AG04450 (cell line): ENCODE measurements around the gene MAD1L1. TPM values are rescaled to one million over a fixed set of nuclear protein-coding genes. Genes with fewer than 3 reads are reported as not detected.
"Not testable (repeated sequence)": the region's sequence is repeated elsewhere in the genome, so short reads cannot be mapped to it uniquely, and the experiment has no call there.

Experiments used
- CTCF ChIA-PET: fragments of 300-600, 350-600 bp; formaldehyde crosslinking; extraction: SDS; loops from one replicate; lab custom pipeline; 2022; ENCODE audit warnings: antibody characterized with exemption, inconsistent platforms; lab: Charles Lee
- POLR2A ChIA-PET: fragments of 350-600 bp; formaldehyde crosslinking; extraction: SDS; loops from one replicate; lab custom pipeline; 2021; ENCODE audit warnings: antibody characterized with exemption, inconsistent platforms; lab: Yijun Ruan, JAX
- DNase-seq: peaks from one replicate; pipeline ENCODE4 v3.0.0-alpha.2; 2011; ENCODE audit warnings: low read depth, low spot score
- H3K27ac ChIP-seq: one replicate; pipeline ENCODE4 v1.5.1; 2012; ENCODE audit warnings: low read depth, low read length, control low read depth
- H3K27me3 ChIP-seq: one replicate; pipeline ENCODE4 v1.6.0; 2012; ENCODE audit warnings: low read length; ENCODE audit not compliant: control insufficient read depth, insufficient read depth
- H3K4me3 ChIP-seq: 2 replicates; pipeline ENCODE4 v1.5.1; 2011; ENCODE audit warnings: mild to moderate bottlenecking, low read depth, low read length, control low read depth
- H3K9me3 ChIP-seq: 2 replicates; pipeline ENCODE4 v1.5.1; 2012; ENCODE audit warnings: low read length; ENCODE audit not compliant: control insufficient read depth, insufficient read depth
- polyA plus RNA-seq: library from polyadenylated mRNA; depleted of rRNA; stranded (reverse); fragments of >200 nt; gene quantifications from 2 replicates; pipeline ENCODE4 v1.2.3, GENCODE V29; 2011
- TF ChIP-seq, protein P1 (sequence below): IDR thresholded peaks from 2 replicates; pipeline ENCODE4 v1.5.1; 2011; ENCODE audit warnings: low read depth, low read length, control low read depth, inconsistent platforms

The MAD1L1 gene
- polyA plus RNA-seq, 1 experiment = 11.9 TPM

DNA sequence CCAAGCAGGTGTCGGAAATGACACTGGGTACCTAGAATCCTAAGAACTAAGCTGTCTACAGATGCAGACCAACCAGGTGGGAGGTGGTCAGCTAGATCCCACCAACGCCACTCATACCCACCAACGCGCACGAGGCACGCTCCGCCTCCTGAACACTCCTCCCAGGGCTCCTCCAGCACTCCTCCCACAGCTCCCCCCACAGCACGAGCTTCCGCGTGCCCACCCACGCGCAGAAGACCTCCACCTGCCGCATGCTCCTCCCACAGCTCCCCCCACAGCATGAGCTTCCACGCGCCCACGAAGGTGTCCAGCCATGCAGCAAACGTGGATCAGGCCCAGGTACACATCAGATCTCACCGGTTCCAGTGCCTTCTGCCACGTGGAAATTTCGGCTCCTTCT lies 196.0 kb downstream of the MAD1L1 start:
- no peak overlapping the region for H3K27ac ChIP-seq
- TF ChIP-seq, protein P1, sequence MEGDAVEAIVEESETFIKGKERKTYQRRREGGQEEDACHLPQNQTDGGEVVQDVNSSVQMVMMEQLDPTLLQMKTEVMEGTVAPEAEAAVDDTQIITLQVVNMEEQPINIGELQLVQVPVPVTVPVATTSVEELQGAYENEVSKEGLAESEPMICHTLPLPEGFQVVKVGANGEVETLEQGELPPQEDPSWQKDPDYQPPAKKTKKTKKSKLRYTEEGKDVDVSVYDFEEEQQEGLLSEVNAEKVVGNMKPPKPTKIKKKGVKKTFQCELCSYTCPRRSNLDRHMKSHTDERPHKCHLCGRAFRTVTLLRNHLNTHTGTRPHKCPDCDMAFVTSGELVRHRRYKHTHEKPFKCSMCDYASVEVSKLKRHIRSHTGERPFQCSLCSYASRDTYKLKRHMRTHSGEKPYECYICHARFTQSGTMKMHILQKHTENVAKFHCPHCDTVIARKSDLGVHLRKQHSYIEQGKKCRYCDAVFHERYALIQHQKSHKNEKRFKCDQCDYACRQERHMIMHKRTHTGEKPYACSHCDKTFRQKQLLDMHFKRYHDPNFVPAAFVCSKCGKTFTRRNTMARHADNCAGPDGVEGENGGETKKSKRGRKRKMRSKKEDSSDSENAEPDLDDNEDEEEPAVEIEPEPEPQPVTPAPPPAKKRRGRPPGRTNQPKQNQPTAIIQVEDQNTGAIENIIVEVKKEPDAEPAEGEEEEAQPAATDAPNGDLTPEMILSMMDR = no peak
- ChIA-PET CTCF (interaction anchor here (0.5 kb wide), 1 partner anchor 312 kb away, joined by 7 read pairs; no protein-coding TSS in a partner anchor), POLR2A (interaction anchor here (0.7 kb wide), 1 partner anchor 297 kb away, joined by 3 read pairs; no protein-coding TSS in a partner anchor)
- no peaks in the 10 kb centered on the region; the same call in 1 of the 2 replicates for H3K9me3 ChIP-seq
- no peak for DNase-seq
- no peak overlapping the region for H3K4me3 ChIP-seq
- no peaks in the 10 kb centered on the region for H3K27me3 ChIP-seq

DNA sequence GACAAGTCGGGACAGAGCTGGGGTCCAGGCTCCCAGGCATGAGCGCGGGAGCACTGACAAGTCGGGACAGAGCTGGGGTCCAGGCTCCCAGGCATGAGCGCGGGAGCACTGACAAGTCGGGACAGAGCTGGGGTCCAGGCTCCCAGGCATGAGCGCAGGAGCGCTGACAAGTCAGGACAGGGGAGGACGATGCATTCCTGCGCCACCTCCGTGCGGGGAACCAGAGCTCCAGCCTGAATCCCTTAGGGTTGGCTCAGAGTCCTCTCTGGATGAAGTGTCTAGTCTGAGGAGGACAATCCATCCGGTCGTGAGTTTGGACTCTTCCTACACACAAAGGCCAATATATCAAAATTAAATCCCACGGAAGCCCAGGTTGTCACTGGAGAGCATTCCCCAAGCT lies 196.5 kb downstream of the MAD1L1 start:
- H3K27ac ChIP-seq, POLR2A ChIA-PET, H3K27me3 ChIP-seq, H3K4me3 ChIP-seq, DNase-seq, H3K9me3 ChIP-seq: not testable (repeated sequence)
- CTCF ChIA-PET = interaction anchor here (0.5 kb wide), 1 partner anchor 313 kb away, joined by 7 read pairs; no protein-coding TSS in a partner anchor

- H3K9me3 ChIP-seq = peaks cover 17% of the 10 kb centered on the region
- H3K27me3 ChIP-seq = no peaks in the 10 kb centered on the region
- TF ChIP-seq, protein P1 = no peak
- no peak overlapping the region for H3K27ac ChIP-seq
- no peak for DNase-seq
- H3K4me3 ChIP-seq = no peak overlapping the region
- ChIA-PET CTCF (no interaction called here), POLR2A (interaction anchor here (0.7 kb wide), 2 partner anchors 13 to 76 kb away, joined by 3 read pairs; no protein-coding TSS in a partner anchor)
Observed at GRCh38 chr7:2034291-2035201, 198.2 kb downstream of the MAD1L1 start.

- ChIA-PET POLR2A (interaction anchor here (0.7 kb wide), 1 partner anchor 77 kb away, joined by 3 read pairs; no protein-coding TSS in a partner anchor), CTCF (no interaction called here)
- H3K9me3 ChIP-seq = peaks cover 24% of the 10 kb centered on the region
- no peaks in the 10 kb centered on the region for H3K27me3 ChIP-seq
- H3K4me3 ChIP-seq = no peak overlapping the region
- TF ChIP-seq, protein P1 = no peak
- no peak overlapping the region for H3K27ac ChIP-seq
- no peak for DNase-seq
Observed at GRCh38 chr7:2033586-2034135, 199.1 kb downstream of the MAD1L1 start.

- ChIA-PET CTCF (no interaction called here), POLR2A (no interaction called here)
- Histone ChIP-seq H3K9me3 (peaks cover 31% of the 10 kb centered on the region), H3K27ac (no peak overlapping the region), H3K27me3 (no peaks in the 10 kb centered on the region), H3K4me3 (no peak overlapping the region)
- no peak for DNase-seq
- TF ChIP-seq, protein P1 = no peak
Observed at GRCh38 chr7:2032876-2033407, 199.8 kb downstream of the MAD1L1 start.
